H9 (cell line): ENCODE data around the gene FGFR4. TPM values are rescaled to one million over a fixed set of nuclear protein-coding genes. Genes with fewer than 3 reads are reported as not detected.

Experiments
- DNase-seq: peaks from one replicate; pipeline ENCODE4 v3.0.0-alpha.2; 2017
- H2AFZ ChIP-seq: one replicate; pipeline ENCODE4 v1.6.1; 2013; ENCODE audit warnings: mild to moderate bottlenecking, low read length, control low read depth, moderate library complexity
- H2AK5ac ChIP-seq: 2 replicates; pipeline ENCODE4 v1.6.1; 2013; ENCODE audit warnings: low read length, control low read depth, mixed read lengths; ENCODE audit not compliant: insufficient read length
- H2BK120ac ChIP-seq: one replicate; pipeline ENCODE4 v1.6.1; 2013; ENCODE audit warnings: low read depth, mild to moderate bottlenecking, low read length, control low read depth, inconsistent platforms; ENCODE audit not compliant: poor library complexity, severe bottlenecking
- H2BK12ac ChIP-seq: 2 replicates; pipeline ENCODE4 v1.6.1; 2013; ENCODE audit warnings: low read length, control low read depth, mixed read lengths, low read depth; ENCODE audit not compliant: insufficient read length
- H2BK15ac ChIP-seq: 2 replicates; pipeline ENCODE4 v1.6.1; 2013; ENCODE audit warnings: low read depth, low read length, control low read depth
- H2BK20ac ChIP-seq: one replicate; pipeline ENCODE4 v1.6.1; 2013; ENCODE audit warnings: low read depth, mild to moderate bottlenecking, low read length, control low read depth, inconsistent platforms; ENCODE audit not compliant: poor library complexity, severe bottlenecking
- H2BK5ac ChIP-seq: 2 replicates; pipeline ENCODE4 v1.6.1; 2013; ENCODE audit warnings: low read length, control low read depth, mixed read lengths; ENCODE audit not compliant: insufficient read length
- H3K14ac ChIP-seq: 2 replicates; pipeline ENCODE4 v1.6.1; 2013; ENCODE audit warnings: low read length, control low read depth; ENCODE audit not compliant: insufficient read depth
- H3K18ac ChIP-seq: 2 replicates; pipeline ENCODE4 v1.6.1; 2013; ENCODE audit warnings: low read depth, mild to moderate bottlenecking, mixed read lengths, low read length, control low read depth; ENCODE audit not compliant: insufficient read length
- H3K23ac ChIP-seq: 2 replicates; pipeline ENCODE4 v1.6.1; 2013; ENCODE audit warnings: low read length, control low read depth, mixed read lengths, low read depth; ENCODE audit not compliant: insufficient read length
- H3K23me2 ChIP-seq: 2 replicates; pipeline ENCODE4 v1.6.1; 2013; ENCODE audit warnings: low read depth, mild to moderate bottlenecking, mixed read lengths, low read length, control low read depth; ENCODE audit not compliant: insufficient read length, poor library complexity, severe bottlenecking
- H3K27ac ChIP-seq: 2 replicates; pipeline ENCODE4 v1.5.1; 2013; ENCODE audit warnings: low read length, control low read depth, mixed read lengths, low read depth; ENCODE audit not compliant: insufficient read length
- H3K27me3 ChIP-seq: 2 replicates; pipeline ENCODE4 v1.6.1; 2013; ENCODE audit warnings: low read length, control low read depth, inconsistent platforms; ENCODE audit not compliant: insufficient read depth
- H3K4ac ChIP-seq: 2 replicates; pipeline ENCODE4 v1.6.1; 2013; ENCODE audit warnings: low read depth, mild to moderate bottlenecking, control low read depth, inconsistent platforms, low read length, moderate library complexity
- H3K4me1 ChIP-seq: 2 replicates; pipeline ENCODE4 v1.6.1; 2013; ENCODE audit warnings: low read length, control low read depth, inconsistent platforms; ENCODE audit not compliant: insufficient read depth
- H3K4me2 ChIP-seq: 2 replicates; pipeline ENCODE4 v1.6.1; 2013; ENCODE audit warnings: low read length, control low read depth, mixed read lengths; ENCODE audit not compliant: insufficient read length, insufficient read depth
- H3K56ac ChIP-seq: 2 replicates; pipeline ENCODE4 v1.6.1; 2013; ENCODE audit warnings: low read depth, mild to moderate bottlenecking, mixed read lengths, low read length, control low read depth; ENCODE audit not compliant: insufficient read length
- H3K79me1 ChIP-seq: 2 replicates; pipeline ENCODE4 v1.6.1; 2013; ENCODE audit warnings: low read depth, mild to moderate bottlenecking, moderate library complexity, low read length, control low read depth, inconsistent platforms; ENCODE audit not compliant: insufficient read depth, poor library complexity, severe bottlenecking
- H3K79me2 ChIP-seq: 2 replicates; pipeline ENCODE4 v1.6.1; 2013; ENCODE audit warnings: low read length, control low read depth, inconsistent platforms; ENCODE audit not compliant: insufficient read depth
- H3K9ac ChIP-seq: 2 replicates; pipeline ENCODE4 v1.6.1; 2013; ENCODE audit warnings: low read length, control low read depth, mixed read lengths; ENCODE audit not compliant: insufficient read length; ENCODE audit errors: extremely low read depth
- H3K9me3 ChIP-seq: one replicate; pipeline ENCODE4 v1.6.1; 2013; ENCODE audit warnings: low read depth, low read length, inconsistent platforms; ENCODE audit not compliant: control insufficient read depth
- H3T11ph ChIP-seq: one replicate; pipeline ENCODE4 v1.6.1; 2013; ENCODE audit warnings: mild to moderate bottlenecking, low read length, control low read depth, inconsistent platforms
- H4K20me1 ChIP-seq: one replicate; pipeline ENCODE4 v1.6.1; 2013; ENCODE audit not compliant: control insufficient read depth, insufficient read length, insufficient read depth
- H4K5ac ChIP-seq: 2 replicates; pipeline ENCODE4 v1.6.1; 2013; ENCODE audit warnings: low read depth, mild to moderate bottlenecking, mixed read lengths, low read length, control low read depth; ENCODE audit not compliant: insufficient read length
- H4K8ac ChIP-seq: replicated peaks from 2 replicates; pipeline ENCODE4 v1.6.1; 2013; ENCODE audit warnings: low read length, control low read depth, mixed read lengths, low read depth; ENCODE audit not compliant: insufficient read length
- H4K91ac ChIP-seq: 2 replicates; pipeline ENCODE4 v1.6.1; 2013; ENCODE audit warnings: low read depth, mild to moderate bottlenecking, moderate library complexity, mixed read lengths, low read length, control low read depth; ENCODE audit not compliant: insufficient read length
- H3K27ac Mint-ChIP-seq, 3 experiments: 2 replicates in 2 of 3; 3 replicates in 1 of 3; pipeline ENCODE4 v1.8.0; 2020 to 2021; ENCODE audit warnings: mixed read lengths in 3 of 3, mild to moderate bottlenecking in 1 of 3, moderate library complexity in 1 of 3
- H3K27me3 Mint-ChIP-seq: 2 replicates; pipeline ENCODE4 v1.8.0; 2021; ENCODE audit warnings: low read depth, mild to moderate bottlenecking, moderate library complexity, mixed read lengths
- H3K36me3 Mint-ChIP-seq, 3 experiments: 2 replicates in 2 of 3; 3 replicates in 1 of 3; pipeline ENCODE4 v1.8.0; 2020 to 2021; ENCODE audit warnings: low read depth in 3 of 3, mixed read lengths in 3 of 3; ENCODE audit not compliant: insufficient read depth in 1 of 3
- H3K4me1 Mint-ChIP-seq, 2 experiments: 2 replicates each; pipeline ENCODE4 v1.8.0; 2020; ENCODE audit warnings: mixed read lengths in 2 of 2
- H3K4me3 Mint-ChIP-seq, 2 experiments: 2 replicates in 1 of 2; 3 replicates in 1 of 2; pipeline ENCODE4 v1.8.0; 2020 to 2021; ENCODE audit warnings: mild to moderate bottlenecking in 2 of 2, mixed read lengths in 2 of 2, moderate library complexity in 1 of 2
- H3K9me3 Mint-ChIP-seq, 2 experiments: 2 replicates in 1 of 2; 3 replicates in 1 of 2; pipeline ENCODE4 v1.8.0; 2020; ENCODE audit warnings: mild to moderate bottlenecking in 2 of 2, mixed read lengths in 2 of 2, moderate library complexity in 1 of 2
- CTCF ChIP-seq: fragments of 200-600 bp; sonication (generic); conservative IDR thresholded peaks from 3 replicates; pipeline ENCODE4 v1.8.0; 2021; ENCODE audit warnings: antibody characterized with exemption, mild to moderate bottlenecking
- WGBS: extraction: QIAGEN DNeasy Blood & Tissue Kit; methylation state at CpG from one replicate; pipeline ENCODE4 v1.1.7; 2013; ENCODE audit warnings: missing lambda C conversion rate, low lambda C conversion rate, mixed read lengths; ENCODE audit not compliant: insufficient read length; ENCODE audit errors: extremely low coverage; 5-methylcytosine and 5-hydroxymethylcytosine counted together
- total RNA-seq: library from RNA; stranded (reverse); gene quantifications from 2 replicates; pipeline ENCODE4 v1.2.1, GENCODE V29; 2021

Gene FGFR4
- total RNA-seq, 1 experiment from 2014 or later, result 52.8 TPM

DNA sequence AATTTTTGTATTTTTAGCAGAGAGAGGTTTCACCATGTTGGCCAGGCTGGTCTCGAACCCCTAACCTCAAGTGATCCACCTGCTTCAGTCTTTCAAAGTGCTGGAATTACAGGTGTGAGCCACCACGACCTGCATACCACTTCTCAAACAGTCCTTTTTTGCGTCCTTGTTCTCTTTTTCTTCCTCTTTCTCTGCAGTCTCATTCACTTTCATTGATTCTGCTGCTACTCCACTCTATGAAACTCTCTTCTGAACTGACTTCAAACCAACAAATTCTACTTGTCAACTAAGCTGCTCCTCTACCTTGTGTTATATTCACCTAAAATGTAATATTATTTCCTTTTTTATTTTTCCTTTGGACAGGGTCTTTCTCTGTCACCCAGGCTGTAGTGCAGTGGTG is 54.8 kb downstream of the FGFR4 start:
- Mint-ChIP-seq H3K9me3 (no peaks in the 10 kb centered on the region), H3K4me1 (peaks cover 7 to 22% of the 10 kb centered on the region in 2 experiments), H3K27me3 (no peaks in the 10 kb centered on the region), H3K4me3 (no peak overlapping the region), H3K27ac (peak overlapping the region in 2 of 3 experiments; percentile 1 to 72; a peak in 2 of 7 replicates), H3K36me3 (peaks cover 22 to 90% (median 74%) of the 10 kb centered on the region in 3 experiments)
- TF ChIP-seq CTCF, result no peak
- Histone ChIP-seq H3T11ph (no peak overlapping the region), H2BK15ac (no peak overlapping the region), H3K79me2 (peaks cover 58% of the 10 kb centered on the region; the same call in 1 of the 2 replicates), H3K23ac (no peak overlapping the region), H3K14ac (no peak overlapping the region), H2AFZ (no peak overlapping the region), H2BK120ac (no peak overlapping the region), H4K20me1 (no peaks in the 10 kb centered on the region), H3K23me2 (no peaks in the 10 kb centered on the region), H3K9ac (no peak overlapping the region), H2BK12ac (no peak overlapping the region), H4K91ac (no peak overlapping the region), H3K4ac (no peak overlapping the region), H3K56ac (no peak overlapping the region), H3K4me1 (no peaks in the 10 kb centered on the region), H3K27ac (no peak overlapping the region), H3K18ac (no peak overlapping the region), H3K27me3 (no peaks in the 10 kb centered on the region), H4K5ac (no peak overlapping the region), H3K9me3 (no peaks in the 10 kb centered on the region), H4K8ac (no peak overlapping the region), H2BK20ac (no peak overlapping the region), H2BK5ac (no peak overlapping the region), H3K4me2 (no peak overlapping the region), H2AK5ac (no peak overlapping the region), H3K79me1 (peaks cover 4% of the 10 kb centered on the region)
- no peak for DNase-seq
- no CpG with 5 or more reads among the region's 3 CpGs for WGBS
